NCI-H446 treated with DMSO at 0.1 percent for 48 hours (cell line): ENCODE results near the gene NEAT1.
"Not testable (repeated sequence)": the region's sequence is repeated elsewhere in the genome, so short reads cannot be mapped to it uniquely, and the experiment has no call there.

Experiments
- DNase-seq: peaks from one replicate; lab custom pipeline; 2025; lab: John Stamatoyannopoulos, UW

NEAT1 gene

DNA sequence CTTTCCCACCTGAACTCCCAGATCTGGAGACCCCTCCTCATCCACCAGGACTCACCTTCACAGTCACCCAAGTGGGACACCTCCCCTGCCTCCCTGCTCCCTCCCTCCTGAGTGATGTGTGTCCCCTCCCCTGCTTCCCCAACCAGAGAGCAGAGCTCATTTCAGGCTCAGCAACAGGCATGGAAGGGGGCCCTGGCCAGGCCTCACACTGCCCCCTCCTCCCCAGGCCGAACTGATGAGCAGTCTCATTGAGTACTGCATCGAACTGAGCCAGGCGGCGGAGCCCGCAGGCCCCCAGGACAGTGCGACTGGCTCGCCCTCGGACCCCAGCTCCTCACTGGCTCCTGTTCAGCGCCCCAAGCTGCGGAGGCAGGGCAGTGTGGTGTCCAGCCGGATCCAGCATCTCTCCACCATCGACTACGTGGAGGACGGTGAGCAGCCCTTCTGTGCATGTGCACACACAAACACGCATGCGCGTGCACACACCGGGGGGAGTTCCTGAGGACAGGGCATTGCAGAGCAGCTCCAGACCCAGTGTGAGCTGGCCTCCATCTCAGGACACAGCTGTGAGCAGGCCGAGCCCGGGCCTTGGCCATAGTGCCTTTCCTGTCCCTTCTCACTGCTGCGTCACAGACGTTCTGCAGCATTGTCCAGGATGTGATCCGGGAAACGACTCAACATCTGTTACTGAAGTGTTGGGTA, 17.8 kb upstream of the NEAT1 start:
- no peak for DNase-seq

DNA sequence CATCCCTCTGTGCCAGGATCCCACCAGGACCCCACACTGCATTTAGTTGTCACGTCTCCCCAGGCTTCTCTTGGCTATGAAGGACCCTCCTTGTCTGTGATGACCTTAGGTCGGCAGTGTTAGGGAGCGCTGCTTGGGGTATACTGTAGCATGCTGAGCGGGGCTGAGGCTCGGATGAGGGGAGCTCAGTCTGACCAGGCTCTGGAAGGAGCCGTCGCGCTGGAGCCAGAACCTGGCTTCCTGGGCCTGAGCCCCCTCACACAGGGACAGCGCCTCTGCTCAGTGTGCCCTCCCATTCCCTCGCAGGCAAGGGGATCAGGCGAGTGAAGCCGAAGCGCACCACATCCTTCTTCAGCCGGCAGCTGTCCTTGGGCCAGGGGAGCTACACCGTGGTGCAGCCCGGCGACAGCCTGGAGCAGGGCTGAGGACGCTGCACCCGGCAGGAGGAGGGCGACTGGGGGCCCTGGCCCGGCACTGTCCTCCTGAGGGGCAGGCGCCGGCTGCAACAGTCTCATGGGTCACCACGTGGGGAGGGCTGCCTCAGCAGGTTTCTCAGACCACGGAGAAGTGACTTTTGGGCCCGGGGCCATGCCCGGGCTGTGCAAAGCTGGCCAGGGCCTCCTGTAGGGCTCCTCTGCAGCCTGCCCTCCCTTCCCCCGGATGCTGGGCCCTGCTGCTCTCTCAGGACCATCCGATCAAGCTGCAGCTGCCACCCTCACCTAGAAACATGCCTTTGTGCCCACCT, 11.5 kb upstream of the NEAT1 start:
- no peak for DNase-seq

DNA sequence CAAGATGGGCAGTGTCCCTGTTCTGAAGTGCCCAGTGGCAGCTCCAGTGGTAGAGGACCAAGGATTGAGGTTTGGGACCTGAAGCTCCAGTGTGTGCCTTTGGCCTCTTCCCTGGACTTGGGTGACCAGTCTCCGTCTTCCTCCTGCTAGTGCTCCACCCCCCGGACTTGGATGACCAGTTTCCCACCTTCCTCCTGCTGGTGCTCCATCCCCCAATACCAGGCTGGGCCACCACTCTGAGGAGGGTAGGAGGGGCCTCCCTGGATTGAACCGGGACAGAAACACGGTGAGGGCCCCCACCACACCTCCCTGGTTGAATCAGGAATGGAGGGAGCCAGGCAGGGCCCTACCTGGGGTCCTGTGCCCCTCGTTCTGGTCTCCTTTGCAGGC, 10.9 kb upstream of the NEAT1 start:
- DNase-seq: no peak

DNA sequence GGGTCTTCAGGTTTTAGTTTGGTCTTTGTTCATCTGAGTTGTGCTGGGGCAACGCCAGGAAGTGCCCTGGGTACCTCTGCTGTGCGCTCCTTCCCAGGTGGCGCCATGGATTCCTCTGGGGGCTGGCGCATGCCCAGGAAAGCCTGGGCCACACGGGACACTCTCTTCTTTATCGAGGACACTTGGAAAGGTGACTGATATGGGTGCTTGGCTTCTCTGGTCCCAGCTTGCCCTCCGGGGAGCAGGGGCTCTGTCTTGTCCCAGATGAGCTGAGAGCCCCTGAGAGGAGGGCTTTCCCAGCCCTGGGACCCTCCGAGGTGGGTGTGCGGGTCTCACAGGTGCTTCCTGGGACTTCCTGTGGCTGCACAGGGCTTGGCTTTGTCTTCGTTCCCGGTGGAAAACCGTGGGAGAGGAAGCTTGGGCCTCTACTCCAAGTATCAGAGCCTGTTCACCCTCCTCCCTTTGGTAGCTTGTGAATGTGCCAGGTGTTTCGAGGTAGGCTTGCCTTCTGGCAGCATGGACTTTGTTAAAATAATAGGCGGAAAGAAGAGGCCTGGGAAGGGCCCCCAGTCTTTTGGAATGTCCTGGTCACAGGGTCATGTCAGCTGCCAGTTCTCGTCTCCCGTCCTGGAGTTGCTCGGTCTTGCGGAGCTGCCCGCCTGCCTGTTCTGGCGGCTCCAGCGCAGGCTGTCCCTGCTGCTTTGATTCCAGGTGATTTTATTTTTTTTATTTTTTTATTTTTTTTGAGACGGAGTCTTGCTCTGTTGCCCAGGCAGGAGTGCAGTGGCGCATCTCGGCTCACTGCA, 10.1 kb upstream of the NEAT1 start:
- no peak for DNase-seq

DNA sequence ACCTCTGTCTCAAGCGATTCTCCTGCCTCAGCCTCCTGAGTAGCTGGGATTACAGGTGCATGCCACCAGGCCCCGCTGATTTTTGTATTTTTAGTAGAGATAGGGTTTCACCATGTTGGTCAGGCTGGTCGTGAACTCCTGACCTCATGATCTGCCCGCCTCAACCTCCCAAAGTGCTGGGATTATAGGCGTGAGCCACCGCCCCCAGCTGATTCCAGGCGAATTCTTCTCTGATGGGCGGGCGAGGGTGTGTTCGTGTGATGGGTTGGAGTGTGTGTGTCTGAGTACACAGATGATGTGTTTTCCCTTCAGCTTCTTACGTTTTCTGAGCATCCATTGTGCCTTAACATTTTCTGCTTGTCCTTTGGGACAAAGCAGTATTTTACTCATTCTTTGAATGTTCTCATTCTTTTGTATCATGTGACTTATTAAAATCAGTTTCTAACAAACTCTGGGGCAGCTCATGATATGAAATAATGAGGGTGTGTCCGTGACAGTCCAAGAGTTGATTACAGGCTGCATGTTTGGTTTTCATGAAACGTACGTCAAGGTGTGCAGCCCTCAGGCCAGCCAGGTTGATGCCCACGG, 9.4 kb upstream of the NEAT1 start:
- not testable (repeated sequence) for DNase-seq

DNA sequence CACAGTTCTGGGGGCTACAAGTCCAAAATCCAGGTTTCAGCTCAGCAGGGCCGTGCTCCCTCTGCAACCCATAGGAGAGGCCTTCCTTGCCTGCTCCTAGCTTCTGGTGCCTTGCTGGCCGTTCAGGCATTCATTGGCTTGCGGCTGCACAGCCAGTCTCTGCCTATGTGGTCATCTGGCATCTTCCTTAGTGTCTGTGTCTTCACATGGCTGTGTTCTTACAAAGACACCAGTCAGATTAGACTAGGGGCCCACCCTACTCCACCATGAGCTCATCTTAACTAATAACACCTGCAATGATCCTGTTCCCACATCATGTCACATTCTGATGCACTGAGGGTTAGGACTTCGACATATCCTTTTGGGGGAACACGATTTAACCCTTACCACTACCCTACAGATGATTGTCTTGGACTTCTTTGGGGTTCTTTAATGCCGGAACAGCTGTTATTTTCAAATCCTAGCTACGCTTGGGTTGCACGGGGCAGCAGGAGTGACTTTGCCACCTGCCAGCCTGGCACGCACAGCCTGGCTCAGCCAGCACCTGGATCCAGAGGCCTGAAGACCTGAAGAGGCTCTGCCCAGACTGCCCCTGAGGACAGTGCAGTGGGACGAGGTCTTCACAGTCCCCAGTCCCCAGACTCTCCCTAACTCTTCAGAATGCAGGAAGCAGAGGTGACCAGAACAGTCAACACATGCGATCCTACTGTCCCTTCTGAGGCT, 7.7 kb upstream of the NEAT1 start:
- DNase-seq: no peak

DNA sequence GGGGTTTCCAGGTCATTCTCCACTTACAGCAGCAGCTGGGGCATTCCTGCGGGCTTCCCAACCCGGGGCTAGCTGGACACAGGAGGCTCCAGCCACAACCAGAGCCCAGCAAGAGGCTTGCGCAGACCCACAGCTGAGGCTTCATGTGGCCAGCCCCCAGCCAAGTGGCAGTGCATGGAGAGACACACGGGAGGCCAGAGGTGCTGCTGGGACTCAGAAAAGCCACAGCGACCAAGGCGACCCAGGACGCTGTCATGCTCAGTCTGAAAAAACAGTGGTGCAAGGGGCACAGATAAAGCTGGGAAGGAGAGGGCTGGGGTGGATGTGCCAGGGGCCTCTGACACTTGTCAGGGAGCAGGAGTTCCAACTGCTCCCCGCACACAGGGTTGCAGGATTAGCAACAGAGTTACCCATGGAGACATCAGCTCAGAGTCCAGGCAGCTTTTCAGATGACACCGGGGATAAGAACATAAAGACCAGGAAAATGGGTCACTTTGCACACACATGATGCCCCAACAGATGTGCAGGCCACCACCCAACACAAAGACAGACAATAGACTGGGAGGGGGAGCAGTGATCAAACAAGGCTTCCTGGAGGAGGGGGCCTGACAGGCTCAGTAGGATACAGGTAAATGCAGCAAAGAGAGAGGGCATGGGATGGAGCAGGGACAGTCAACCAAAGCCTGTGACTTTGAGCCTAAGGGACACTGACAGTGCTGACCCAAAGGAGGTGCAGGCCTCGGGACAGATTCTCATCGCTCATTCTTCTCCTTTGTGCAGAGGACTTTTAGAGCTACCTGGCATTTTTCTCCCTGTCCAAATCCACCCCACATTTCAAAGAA, 6.9 kb upstream of the NEAT1 start:
- DNase-seq: no peak

DNA sequence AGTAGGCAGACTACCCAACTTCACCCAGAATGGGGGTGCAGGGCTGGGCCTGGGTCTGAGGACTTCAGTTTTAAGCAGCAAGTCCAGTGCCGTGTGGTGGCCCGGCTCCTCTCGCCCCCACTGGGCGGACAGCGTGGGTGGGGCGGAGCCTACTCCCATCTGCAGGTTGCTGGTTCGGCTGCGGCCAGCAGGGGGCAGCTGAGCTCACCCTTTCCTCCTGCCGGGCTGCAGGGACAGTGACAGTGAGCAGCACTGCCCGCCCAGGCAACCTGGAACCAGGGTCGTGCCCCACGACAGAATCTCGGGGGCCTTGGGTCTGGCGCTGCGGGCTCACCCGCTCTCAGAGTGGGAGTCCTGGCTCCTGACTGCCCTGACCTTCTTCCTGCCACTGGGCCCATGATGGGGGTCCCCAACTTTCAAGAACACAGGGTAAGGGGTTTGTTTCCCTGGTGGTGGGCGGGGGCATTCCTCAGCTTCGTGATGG, 6.2 kb upstream of the NEAT1 start:
- DNase-seq: peak; percentile 63

DNA sequence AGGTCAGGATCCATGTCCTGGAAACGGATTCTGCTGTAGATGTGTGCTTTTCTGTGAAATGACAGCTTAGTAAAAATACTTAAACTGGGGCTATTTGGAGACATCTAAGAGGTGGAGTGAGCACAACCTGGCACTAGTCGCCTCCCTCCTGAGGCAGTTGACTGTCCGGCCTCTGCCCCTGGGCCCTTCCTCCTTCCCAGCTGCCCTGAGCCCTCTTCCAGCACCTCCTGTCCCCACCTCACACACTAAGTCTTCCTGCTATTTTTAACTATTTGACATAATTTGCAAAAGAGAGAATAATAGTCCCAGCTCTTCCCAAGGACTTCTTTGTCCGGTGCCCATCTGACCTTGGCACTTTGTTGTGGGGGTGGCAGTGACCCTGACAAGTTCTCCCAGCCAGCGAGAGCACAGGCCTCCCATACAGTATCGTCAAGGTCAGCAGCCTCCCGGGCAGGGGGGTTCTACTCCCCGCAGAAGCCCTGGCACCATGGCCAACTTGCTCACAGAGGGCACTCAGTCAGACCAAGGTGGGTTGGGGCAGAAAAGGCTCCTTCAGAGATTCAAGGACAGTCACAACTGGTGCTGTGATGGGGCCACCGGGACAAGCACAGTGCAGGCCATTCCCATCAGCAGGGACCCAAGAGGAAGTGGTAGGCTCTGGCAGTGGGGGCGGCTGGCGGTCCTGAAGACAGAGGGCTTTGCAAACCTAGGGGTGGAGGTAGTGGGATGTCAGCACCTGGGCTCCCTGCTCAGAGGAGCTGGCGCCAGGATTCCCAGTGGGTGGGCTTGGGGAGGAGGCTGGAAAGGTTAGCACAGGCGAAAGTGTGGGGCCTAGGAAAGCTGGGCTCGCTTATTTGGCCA, 5.5 kb upstream of the NEAT1 start:
- no peak for DNase-seq

DNA sequence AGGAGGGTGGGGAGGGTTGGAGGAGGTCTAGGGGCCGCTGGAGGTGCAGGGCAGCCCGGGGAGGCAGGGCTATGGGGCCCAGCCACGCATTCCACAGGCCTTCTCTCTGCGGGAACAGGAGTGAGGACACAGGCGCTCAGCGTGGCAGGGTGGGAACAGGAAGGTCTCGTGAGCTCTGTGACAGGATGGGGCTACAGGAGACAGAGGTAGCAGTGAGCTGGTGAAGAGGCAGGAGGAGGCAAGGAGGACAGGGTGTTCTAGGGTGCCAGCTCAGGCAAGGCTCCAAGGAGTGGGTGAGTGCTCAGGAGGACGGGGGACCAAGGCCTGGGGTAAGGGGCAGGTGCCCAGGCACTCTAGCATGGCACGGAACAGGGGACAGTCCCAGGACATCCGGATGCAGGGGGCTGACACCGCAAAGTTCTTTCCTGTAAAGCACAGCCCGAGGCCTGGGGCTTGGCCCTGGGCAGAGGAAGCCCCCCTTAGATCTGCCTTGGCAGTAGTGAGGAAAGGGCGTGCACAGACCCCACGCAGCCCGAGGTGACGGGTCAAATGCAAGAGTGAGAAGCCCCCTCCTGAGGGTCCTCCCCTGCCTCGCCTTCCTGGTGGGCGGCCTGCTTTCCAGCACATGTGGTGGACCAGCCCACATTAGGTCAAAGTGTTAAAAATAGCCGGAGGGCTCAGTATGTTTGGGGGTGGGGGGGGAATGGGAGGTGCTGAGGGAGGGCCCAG, 4.7 kb upstream of the NEAT1 start:
- no peak for DNase-seq

DNA sequence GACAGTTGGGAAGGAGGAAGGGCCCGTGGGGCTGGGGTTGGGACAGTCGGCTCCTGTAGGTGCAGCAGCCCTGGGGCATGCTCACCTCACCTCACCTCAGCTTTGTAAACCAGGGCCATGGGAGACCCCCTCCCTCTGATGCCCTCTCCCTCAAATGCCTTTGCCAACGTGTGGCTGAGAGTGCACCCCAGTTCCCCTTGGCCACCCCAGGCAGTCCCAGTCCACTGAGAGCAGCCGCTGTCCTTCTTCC, 4.2 kb upstream of the NEAT1 start:
- DNase-seq: no peak

DNA sequence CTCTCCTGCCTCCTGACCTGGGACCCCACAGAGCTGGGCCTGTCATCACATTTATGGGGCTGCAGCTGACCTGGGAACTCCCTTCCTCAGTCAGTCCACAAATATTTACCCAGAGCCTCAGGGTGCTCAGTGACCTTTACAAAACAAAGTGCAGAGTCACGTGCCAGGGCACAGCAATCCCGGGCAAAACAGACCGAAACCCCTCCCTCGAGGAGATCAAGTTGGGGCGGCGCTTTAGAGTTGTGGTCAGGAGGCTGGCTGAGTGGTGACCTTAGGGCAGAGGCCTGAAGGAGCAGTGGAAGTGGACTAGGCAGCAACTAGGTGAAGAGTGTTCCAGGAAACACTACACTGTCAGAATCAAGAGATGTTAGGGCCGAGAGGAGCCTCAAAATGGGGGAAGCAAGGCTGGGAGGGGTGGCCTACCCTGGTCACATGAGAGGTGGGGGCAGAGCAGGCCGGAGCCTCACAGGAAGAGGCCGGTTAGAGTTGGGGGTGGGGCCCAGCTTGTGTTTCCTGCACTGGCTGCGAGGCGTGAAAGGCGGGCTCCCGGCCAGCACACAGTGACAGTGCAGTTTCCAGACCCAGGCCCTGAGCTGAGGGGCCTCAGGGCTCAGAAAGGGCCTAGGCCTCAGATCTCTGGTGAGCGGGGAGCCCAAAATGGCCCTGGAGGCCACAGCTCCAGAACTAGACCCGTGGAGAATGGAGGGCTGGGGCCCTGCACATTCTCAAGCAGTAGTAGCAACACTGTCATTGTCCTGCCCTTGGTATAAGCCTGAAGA, 3.7 kb upstream of the NEAT1 start:
- DNase-seq: peak; percentile 90

DNA sequence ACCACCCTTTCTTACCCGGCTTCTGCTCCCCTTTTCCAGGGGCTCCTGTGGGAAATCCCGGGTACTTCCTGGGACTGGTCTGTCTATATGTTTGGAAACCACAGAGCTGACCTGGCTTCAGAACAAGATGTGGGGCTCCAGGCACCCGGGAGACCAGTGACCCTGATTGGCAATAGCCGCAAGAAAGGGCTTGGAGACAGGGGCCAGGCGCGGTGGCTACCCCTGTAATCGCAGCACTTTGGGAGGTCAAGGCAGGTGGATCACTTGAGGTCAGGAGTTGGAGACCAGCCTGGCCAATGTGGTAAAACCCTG, 3.2 kb upstream of the NEAT1 start:
- no peak for DNase-seq

DNA sequence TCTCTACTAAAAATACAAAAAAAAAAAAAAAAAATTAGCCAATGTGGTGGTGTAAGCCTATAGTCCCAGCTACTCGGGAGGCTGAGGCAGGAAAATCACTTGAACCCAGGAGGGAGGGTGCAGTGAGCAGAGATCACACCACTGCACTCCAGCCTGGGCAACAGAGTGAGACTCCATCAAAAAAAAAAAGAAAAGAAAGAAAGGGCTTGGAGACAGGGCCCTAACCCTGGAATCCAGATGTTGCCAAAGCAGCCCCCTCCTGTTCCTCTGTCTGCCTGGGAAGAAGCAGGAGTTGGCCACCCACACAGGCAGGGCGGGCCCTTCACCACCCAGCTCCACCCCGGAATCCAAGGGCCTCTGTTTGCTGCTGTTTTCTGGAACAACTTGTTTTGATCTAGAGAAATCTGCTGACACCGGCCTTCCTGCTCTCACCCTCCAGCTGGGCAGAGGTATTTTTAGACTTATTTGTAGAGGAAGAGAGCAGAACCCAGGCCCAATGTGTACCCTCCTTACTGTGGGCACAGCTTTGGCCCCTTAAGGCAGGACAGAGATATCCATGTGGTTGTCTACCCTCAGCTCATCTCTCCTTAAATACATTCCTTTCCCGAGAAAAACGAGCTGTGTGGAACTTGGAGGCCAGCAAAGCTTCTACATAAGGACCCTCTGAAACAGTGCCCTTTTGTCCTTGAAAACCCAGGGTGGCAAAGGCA, 2.7 kb upstream of the NEAT1 start:
- peak; percentile 75 for DNase-seq

DNA sequence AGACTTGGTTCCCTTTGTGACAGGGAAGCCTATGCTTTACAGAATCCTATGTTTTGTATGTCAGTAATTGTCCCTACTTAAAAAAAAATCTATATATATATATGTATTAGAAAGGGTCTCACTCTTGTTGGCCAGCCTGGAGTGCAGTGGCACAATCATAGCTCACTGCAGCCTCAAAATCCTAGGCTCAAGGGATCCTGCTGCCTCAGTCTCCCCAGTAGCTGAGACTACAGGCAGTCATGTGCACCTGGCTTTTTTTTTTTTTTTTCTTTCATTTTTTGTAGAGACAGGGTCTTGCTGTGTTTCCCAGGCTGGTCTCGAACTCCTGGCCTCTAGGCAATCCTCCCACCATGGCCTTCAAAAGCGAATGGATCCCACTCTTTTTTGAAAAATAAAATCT, 2.1 kb upstream of the NEAT1 start:
- DNase-seq: no peak

DNA sequence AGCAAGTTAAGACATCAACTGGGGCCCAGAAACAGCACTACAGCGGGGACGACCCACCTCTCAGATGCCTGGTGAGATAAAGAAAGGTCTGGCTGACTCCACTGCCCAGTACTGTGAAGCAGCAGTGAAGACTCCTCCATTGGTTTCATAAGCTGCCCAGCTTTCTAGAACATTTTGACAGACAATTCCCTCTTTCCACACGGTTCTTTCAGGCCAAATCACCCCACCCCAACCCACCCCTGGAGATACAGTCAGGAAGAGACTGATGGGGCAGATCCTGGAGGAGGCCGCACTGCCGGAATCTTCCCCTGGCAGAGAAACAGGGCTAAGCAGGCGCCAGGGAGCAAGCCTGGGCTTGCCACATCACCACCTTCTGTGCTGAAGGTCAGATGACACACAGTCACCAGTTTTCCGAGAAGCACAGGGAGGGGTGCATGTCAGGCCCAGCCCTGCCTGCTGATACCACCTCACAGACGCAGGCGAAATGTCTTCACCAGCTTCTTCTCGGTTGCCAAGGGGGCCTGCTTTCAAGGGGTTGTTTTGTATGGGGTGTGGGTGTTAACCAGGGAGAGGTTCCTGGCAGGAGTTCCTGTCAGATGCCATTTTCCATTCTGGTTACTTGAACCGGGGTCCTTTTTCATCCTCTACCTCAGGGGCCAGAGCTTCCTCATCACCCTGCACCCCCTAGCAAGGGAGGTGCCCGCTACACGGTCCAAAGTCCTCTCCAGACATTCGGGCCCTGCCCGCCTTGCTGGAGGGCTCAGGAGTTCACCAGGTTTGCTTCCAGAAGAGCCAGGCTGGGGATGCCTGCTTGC, 1.4 kb upstream of the NEAT1 start:
- peak; percentile 94 for DNase-seq
